Caco-2 (cell line): ENCODE results near the gene WWC2. TPM values are rescaled to one million over a fixed set of nuclear protein-coding genes. Genes with fewer than 3 reads are reported as not detected.
"Not testable (repeated sequence)": the region's sequence is repeated elsewhere in the genome, so short reads cannot be mapped to it uniquely, and the experiment has no call there.

Experiments
- BruUV-seq: library from RNA; stranded (reverse); fragments of 400-500 nt; replicated peaks from 2 replicates; lab custom pipeline; 2021; lab: Mats Ljungman, UMichigan
- CTCF ChIA-PET: fragments of 300-600 bp; sonication (Branson Sonifier 250); formaldehyde crosslinking; loops from one replicate; lab custom pipeline; 2022; ENCODE audit warnings: antibody characterized with exemption; lab: Charles Lee
- POLR2A ChIA-PET: fragments of 300-600 bp; sonication (Branson Sonifier 250); formaldehyde crosslinking; loops from one replicate; lab custom pipeline; 2022; ENCODE audit warnings: antibody characterized with exemption; lab: Charles Lee
- DNase-seq, 2 experiments: peaks; one replicate each; pipeline versions ENCODE4 v3.0.0 to v3.0.0-alpha.2; 2020 to 2022
- H3K27me3 ChIP-seq: replicated peaks from 2 replicates; pipeline ENCODE4 v1.6.0; 2011; ENCODE audit warnings: low read length; ENCODE audit not compliant: control insufficient read depth, insufficient read depth
- H3K36me3 ChIP-seq: 2 replicates; pipeline ENCODE4 v1.5.1; 2011; ENCODE audit warnings: low read length; ENCODE audit not compliant: control insufficient read depth, insufficient read depth
- H3K4me1 ChIP-seq: fragments of 250-450 bp; sonication (Bioruptor Pico); 2 replicates; pipeline ENCODE4 v1.5.1; 2020; ENCODE audit warnings: mild to moderate bottlenecking
- H3K4me3 ChIP-seq: 2 replicates; pipeline ENCODE4 v1.5.1; 2011; ENCODE audit warnings: low read depth, mild to moderate bottlenecking, control low read depth, low read length
- H3K9me3 ChIP-seq: fragments of 250-450 bp; sonication (Bioruptor Pico); 2 replicates; pipeline ENCODE4 v1.5.1; 2020; ENCODE audit warnings: mild to moderate bottlenecking, moderate library complexity
- H3K27ac Mint-ChIP-seq: one replicate; pipeline ENCODE4 v1.8.0; 2022; ENCODE audit warnings: mixed read lengths; ENCODE audit not compliant: unreplicated experiment
- H3K27me3 Mint-ChIP-seq: one replicate; pipeline ENCODE4 v1.8.0; 2022; ENCODE audit warnings: mixed read lengths; ENCODE audit not compliant: insufficient read depth, unreplicated experiment
- H3K36me3 Mint-ChIP-seq: one replicate; pipeline ENCODE4 v1.8.0; 2022; ENCODE audit warnings: mild to moderate bottlenecking, mixed read lengths; ENCODE audit not compliant: insufficient read depth, unreplicated experiment
- H3K4me1 Mint-ChIP-seq: one replicate; pipeline ENCODE4 v1.8.0; 2022; ENCODE audit warnings: low read depth, mixed read lengths; ENCODE audit not compliant: unreplicated experiment
- H3K4me3 Mint-ChIP-seq: one replicate; pipeline ENCODE4 v1.8.0; 2022; ENCODE audit warnings: mild to moderate bottlenecking, moderate library complexity, mixed read lengths; ENCODE audit not compliant: unreplicated experiment
- H3K9me3 Mint-ChIP-seq: one replicate; pipeline ENCODE4 v1.8.0; 2022; ENCODE audit warnings: mixed read lengths; ENCODE audit not compliant: unreplicated experiment
- CTCF ChIP-seq, 2 experiments: fragments of 200-600 bp in 1 of 2; IDR thresholded peaks; 1 replicate in 1 of 2; 2 replicates in 1 of 2; pipeline versions ENCODE4 v1.5.1 to v1.8.0; 2011 to 2022; ENCODE audit warnings: antibody characterized with exemption in 1 of 2, control low read depth in 1 of 2, inconsistent platforms in 1 of 2, low read depth in 1 of 2, low read length in 1 of 2, mild to moderate bottlenecking in 1 of 2, moderate library complexity in 1 of 2; ENCODE audit not compliant: insufficient read depth in 1 of 2, severe bottlenecking in 1 of 2, unreplicated experiment in 1 of 2
- intact Hi-C: fragments of 100-400 bp; cut with micrococcal nuclease; formaldehyde crosslinking; loops from one replicate; pipeline ENCODE4 v1.10.0; 2022; ENCODE audit not compliant: unreplicated experiment
- total RNA-seq: library from RNA; stranded (reverse); gene quantifications from 2 replicates; pipeline ENCODE4 v1.2.3, GENCODE V29; 2022

The WWC2 gene
- total RNA-seq, 1 experiment from 2014 or later: 126 TPM

- Histone ChIP-seq H3K9me3 (0 out of 2 replicates have a peak, but pooled peaks cover 8% of the 10 kb centered on the region), H3K27me3 (no peaks in the 10 kb centered on the region), H3K4me3 (no peak overlapping the region), H3K36me3 (no peaks in the 10 kb centered on the region), H3K4me1 (no peaks in the 10 kb centered on the region)
- intact Hi-C loops: loop anchor here (5.0 kb wide), 1 partner anchor 83 kb away; no protein-coding TSS in a partner anchor
- no peak for DNase-seq
- Mint-ChIP-seq H3K27me3 (no peaks in the 10 kb centered on the region), H3K4me3 (no peak overlapping the region), H3K36me3 (peaks cover 65% of the 10 kb centered on the region), H3K9me3 (peaks cover 8% of the 10 kb centered on the region), H3K27ac (peak overlapping the region; percentile 35), H3K4me1 (peaks cover 13% of the 10 kb centered on the region)
- BruUV-seq: no TSS peak
- no peak for TF ChIP-seq CTCF (IDR thresholded peaks at IDR 0.05; ENCODE audit: insufficient read depth in 1 of 2, low read depth in 1 of 2, low read length in 1 of 2, severe bottlenecking in 1 of 2, unreplicated experiment in 1 of 2)
- ChIA-PET POLR2A (no interaction called here), CTCF (interaction anchor here (0.6 kb wide), 1 partner anchor 399 kb away, joined by 8 read pairs; no protein-coding TSS in a partner anchor)
Observed at GRCh38 chr4:183324619-183325018, 225.6 kb downstream of the WWC2 start.

- BruUV-seq, H3K9me3 ChIP-seq: not testable (repeated sequence)
Observed at GRCh38 chr4:183326387-183326786, 227.3 kb downstream of the WWC2 start.

GRCh38 chr4:183326853-183327252, 227.8 kb downstream of the WWC2 start:
- POLR2A ChIA-PET: no interaction called here

More at GRCh38 chr4:183326387-183326786, 227.3 kb downstream of the WWC2 start:
- intact Hi-C loops: loop anchor here (5.0 kb wide), 1 partner anchor 81 kb away; no protein-coding TSS in a partner anchor
- CTCF ChIA-PET, POLR2A ChIA-PET, H3K4me1 ChIP-seq, H3K9me3 Mint-ChIP-seq, H3K4me3 Mint-ChIP-seq, DNase-seq, H3K27ac Mint-ChIP-seq, H3K4me3 ChIP-seq, H3K27me3 Mint-ChIP-seq, H3K27me3 ChIP-seq, H3K36me3 ChIP-seq: not testable (repeated sequence)
- H3K4me1 Mint-ChIP-seq: peaks cover 13% of the 10 kb centered on the region
- peaks cover 59% of the 10 kb centered on the region for H3K36me3 Mint-ChIP-seq

More at GRCh38 chr4:183326853-183327252, 227.8 kb downstream of the WWC2 start:
- H3K9me3 ChIP-seq: 0 out of 2 replicates have a peak, but pooled peaks cover 8% of the 10 kb centered on the region
- Mint-ChIP-seq H3K27me3 (no peaks in the 10 kb centered on the region), H3K27ac (no peak overlapping the region), H3K36me3 (peaks cover 59% of the 10 kb centered on the region), H3K4me3 (no peak overlapping the region), H3K9me3 (peaks cover 8% of the 10 kb centered on the region), H3K4me1 (peaks cover 13% of the 10 kb centered on the region)
- no TSS peak for BruUV-seq
- no peak for TF ChIP-seq CTCF (IDR thresholded peaks at IDR 0.05; ENCODE audit: insufficient read depth in 1 of 2, low read depth in 1 of 2, low read length in 1 of 2, severe bottlenecking in 1 of 2, unreplicated experiment in 1 of 2)
- intact Hi-C loops: loop anchor here (5.0 kb wide), 1 partner anchor 80 kb away; no protein-coding TSS in a partner anchor
- H3K4me3 ChIP-seq: no peak overlapping the region
- H3K4me1 ChIP-seq: no peaks in the 10 kb centered on the region
- H3K36me3 ChIP-seq: no peaks in the 10 kb centered on the region
- no peaks in the 10 kb centered on the region for H3K27me3 ChIP-seq
- CTCF ChIA-PET: no interaction called here
- no peak for DNase-seq
